ENCODE data around the gene AFAP1.

Gene AFAP1

DNA sequence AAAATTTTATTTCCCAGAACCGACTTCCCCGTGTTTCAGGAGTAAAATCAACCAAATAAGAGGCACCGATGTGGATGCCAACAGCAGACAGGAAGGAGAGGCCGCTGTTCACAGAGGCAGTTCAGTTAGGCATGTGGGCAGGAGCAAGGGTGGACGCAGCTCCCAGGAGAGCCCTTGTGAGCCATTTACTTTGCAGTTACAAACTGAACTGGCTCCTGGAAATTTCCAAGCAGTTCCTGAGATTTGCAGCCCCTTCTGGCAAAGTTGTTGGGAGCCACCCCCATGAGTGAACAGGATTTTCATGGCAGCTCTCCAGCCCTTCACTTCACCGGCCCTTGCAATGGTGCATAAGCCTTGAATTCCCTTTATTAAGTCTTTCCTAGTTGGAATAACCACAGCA lies 189.1 kb downstream of the AFAP1 start:
- TF ChIP-seq, protein P1, sequence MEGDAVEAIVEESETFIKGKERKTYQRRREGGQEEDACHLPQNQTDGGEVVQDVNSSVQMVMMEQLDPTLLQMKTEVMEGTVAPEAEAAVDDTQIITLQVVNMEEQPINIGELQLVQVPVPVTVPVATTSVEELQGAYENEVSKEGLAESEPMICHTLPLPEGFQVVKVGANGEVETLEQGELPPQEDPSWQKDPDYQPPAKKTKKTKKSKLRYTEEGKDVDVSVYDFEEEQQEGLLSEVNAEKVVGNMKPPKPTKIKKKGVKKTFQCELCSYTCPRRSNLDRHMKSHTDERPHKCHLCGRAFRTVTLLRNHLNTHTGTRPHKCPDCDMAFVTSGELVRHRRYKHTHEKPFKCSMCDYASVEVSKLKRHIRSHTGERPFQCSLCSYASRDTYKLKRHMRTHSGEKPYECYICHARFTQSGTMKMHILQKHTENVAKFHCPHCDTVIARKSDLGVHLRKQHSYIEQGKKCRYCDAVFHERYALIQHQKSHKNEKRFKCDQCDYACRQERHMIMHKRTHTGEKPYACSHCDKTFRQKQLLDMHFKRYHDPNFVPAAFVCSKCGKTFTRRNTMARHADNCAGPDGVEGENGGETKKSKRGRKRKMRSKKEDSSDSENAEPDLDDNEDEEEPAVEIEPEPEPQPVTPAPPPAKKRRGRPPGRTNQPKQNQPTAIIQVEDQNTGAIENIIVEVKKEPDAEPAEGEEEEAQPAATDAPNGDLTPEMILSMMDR (conservative IDR thresholded peaks at IDR 0.05; ENCODE audit: low read depth, low read length), result no peak
- H3K4me1 ChIP-seq (ENCODE audit: low read depth, poor library complexity, severe bottlenecking), result no peaks in the 10 kb centered on the region
- no peaks in the 10 kb centered on the region for H3K36me3 ChIP-seq (ENCODE audit: insufficient read depth)
- H3K79me2 ChIP-seq (ENCODE audit: insufficient read depth, low read depth), result no peaks in the 10 kb centered on the region
- no peak overlapping the region for H3K27ac ChIP-seq
- no peak overlapping the region for H3K4me3 ChIP-seq (IDR thresholded peaks at IDR 0.05; ENCODE audit: insufficient read depth, low read depth, low read length)
- no peaks in the 10 kb centered on the region; the same call in 1 of the 2 replicates for H3K27me3 ChIP-seq (ENCODE audit: insufficient read depth, low read depth)
- H3K9ac ChIP-seq, result no peak overlapping the region
- no peak overlapping the region for H2AFZ ChIP-seq (ENCODE audit: low read depth)
- H3K4me2 ChIP-seq, result no peak overlapping the region
- no peaks in the 10 kb centered on the region for H4K20me1 ChIP-seq (ENCODE audit: insufficient read depth)

DNA sequence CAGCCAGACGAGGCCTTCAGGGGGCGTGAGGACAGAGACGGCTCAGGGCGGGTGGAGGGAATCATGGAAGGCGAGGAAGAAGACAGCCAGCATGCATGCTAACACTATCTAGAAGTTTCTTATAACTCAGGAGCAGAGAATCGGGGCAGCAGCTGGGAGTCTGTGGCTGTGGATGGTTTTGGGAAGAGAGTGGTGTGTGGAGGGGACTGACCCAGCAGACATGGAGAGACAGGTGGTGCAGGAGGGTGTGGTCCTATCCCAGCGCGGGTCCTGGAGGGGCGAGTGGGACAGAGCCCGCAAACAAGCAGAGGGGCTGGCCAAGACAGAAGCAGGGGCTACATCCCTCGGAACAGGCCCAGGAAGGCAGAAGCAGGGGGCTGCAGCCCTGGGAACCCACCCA lies 192.1 kb downstream of the AFAP1 start:
- H2AFZ ChIP-seq (ENCODE audit: low read depth), result no peak overlapping the region
- no peaks in the 10 kb centered on the region; the same call in 1 of the 2 replicates for H3K27me3 ChIP-seq (ENCODE audit: insufficient read depth, low read depth)
- H3K9ac ChIP-seq, result no peak overlapping the region
- TF ChIP-seq, protein P1 (conservative IDR thresholded peaks at IDR 0.05; ENCODE audit: low read depth, low read length), result no peak
- H3K4me2 ChIP-seq, result no peak overlapping the region
- H3K4me3 ChIP-seq (IDR thresholded peaks at IDR 0.05; ENCODE audit: insufficient read depth, low read depth, low read length), result no peak overlapping the region
- no peak overlapping the region for H3K27ac ChIP-seq
- H4K20me1 ChIP-seq (ENCODE audit: insufficient read depth), result no peaks in the 10 kb centered on the region
- H3K36me3 ChIP-seq (ENCODE audit: insufficient read depth), result no peaks in the 10 kb centered on the region
- no peaks in the 10 kb centered on the region for H3K4me1 ChIP-seq (ENCODE audit: low read depth, poor library complexity, severe bottlenecking)
- H3K79me2 ChIP-seq (ENCODE audit: insufficient read depth, low read depth), result no peaks in the 10 kb centered on the region

DNA sequence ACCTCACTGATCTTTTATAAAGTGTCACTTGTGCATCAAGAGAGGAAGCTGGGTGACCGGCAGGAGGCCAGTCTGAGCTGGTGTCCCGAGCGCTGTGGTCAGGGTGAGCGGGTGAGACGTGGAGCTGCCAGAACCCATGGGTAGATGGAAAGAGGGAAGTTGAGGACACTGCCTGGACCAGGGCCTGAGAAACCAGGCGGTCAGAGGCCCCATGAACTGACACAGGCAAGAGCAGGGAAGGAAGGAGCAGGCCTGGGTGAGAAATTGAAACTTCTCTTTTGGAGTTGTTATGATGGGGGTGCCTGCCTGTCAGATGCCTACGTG lies 192.6 kb downstream of the AFAP1 start:
- H3K27me3 ChIP-seq (ENCODE audit: insufficient read depth, low read depth), result no peaks in the 10 kb centered on the region; the same call in 1 of the 2 replicates
- H4K20me1 ChIP-seq (ENCODE audit: insufficient read depth), result no peaks in the 10 kb centered on the region
- H3K79me2 ChIP-seq (ENCODE audit: insufficient read depth, low read depth), result no peaks in the 10 kb centered on the region
- H3K9ac ChIP-seq, result no peak overlapping the region
- H3K27ac ChIP-seq, result no peak overlapping the region
- H3K36me3 ChIP-seq (ENCODE audit: insufficient read depth), result no peaks in the 10 kb centered on the region
- H3K4me3 ChIP-seq (IDR thresholded peaks at IDR 0.05; ENCODE audit: insufficient read depth, low read depth, low read length), result no peak overlapping the region
- H3K4me2 ChIP-seq, result no peak overlapping the region
- TF ChIP-seq, protein P1 (conservative IDR thresholded peaks at IDR 0.05; ENCODE audit: low read depth, low read length), result no peak
- H2AFZ ChIP-seq (ENCODE audit: low read depth), result no peak overlapping the region
- no peaks in the 10 kb centered on the region for H3K4me1 ChIP-seq (ENCODE audit: low read depth, poor library complexity, severe bottlenecking)

DNA sequence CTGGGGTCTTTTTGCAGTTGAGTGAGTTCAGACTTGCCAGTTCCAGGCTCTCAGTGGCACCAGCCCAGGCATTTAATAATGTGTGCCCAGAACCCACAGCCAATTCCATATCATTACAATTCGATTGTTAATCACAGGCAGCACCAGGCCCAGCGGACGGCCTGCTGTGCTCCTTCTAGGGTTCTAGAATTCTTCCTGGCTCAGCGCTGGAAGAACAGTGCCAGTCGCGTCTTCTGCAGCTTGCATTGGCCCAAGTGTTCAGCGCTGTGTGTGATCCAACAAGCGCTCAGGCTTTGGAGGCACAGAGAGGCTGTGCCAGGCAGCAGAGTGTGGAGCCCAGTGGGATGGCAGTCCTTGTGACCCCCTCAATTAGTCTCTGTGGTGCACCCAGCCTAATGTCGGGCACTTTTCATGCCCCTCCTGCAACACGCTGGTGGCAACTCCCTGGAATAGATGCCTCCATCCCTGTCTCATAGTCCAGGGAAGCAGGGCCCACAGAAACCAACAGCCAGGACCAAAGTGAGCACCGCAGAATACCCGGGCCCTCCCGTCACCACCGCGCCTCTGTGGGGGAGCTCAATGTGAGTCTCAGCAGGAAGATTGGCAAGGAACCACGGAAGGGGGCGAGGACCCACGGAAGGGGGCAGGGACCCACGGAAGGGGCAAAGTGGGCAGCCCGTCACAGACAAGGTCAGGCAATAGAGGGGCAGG lies 193.2 kb downstream of the AFAP1 start:
- H3K36me3 ChIP-seq (ENCODE audit: insufficient read depth), result no peaks in the 10 kb centered on the region
- H4K20me1 ChIP-seq (ENCODE audit: insufficient read depth), result no peaks in the 10 kb centered on the region
- H3K4me2 ChIP-seq, result no peak overlapping the region
- no peaks in the 10 kb centered on the region for H3K79me2 ChIP-seq (ENCODE audit: insufficient read depth, low read depth)
- H3K9ac ChIP-seq, result no peak overlapping the region
- H3K4me3 ChIP-seq (IDR thresholded peaks at IDR 0.05; ENCODE audit: insufficient read depth, low read depth, low read length), result no peak overlapping the region
- H3K4me1 ChIP-seq (ENCODE audit: low read depth, poor library complexity, severe bottlenecking), result no peaks in the 10 kb centered on the region
- TF ChIP-seq, protein P1 (conservative IDR thresholded peaks at IDR 0.05; ENCODE audit: low read depth, low read length), result no peak
- H3K27ac ChIP-seq, result no peak overlapping the region
- no peaks in the 10 kb centered on the region; the same call in 1 of the 2 replicates for H3K27me3 ChIP-seq (ENCODE audit: insufficient read depth, low read depth)
- H2AFZ ChIP-seq (ENCODE audit: low read depth), result no peak overlapping the region
